Ascending aorta (tissue), 2 donors: Measurements from ENCODE around the gene TRABD. TPM values are rescaled to one million over a fixed set of nuclear protein-coding genes. Genes with fewer than 3 reads are reported as not detected.

ENCODE experiments used
- DNase-seq, 2 donors: peaks; one replicate each; pipeline ENCODE4 v3.0.0-alpha.2; 2019; ENCODE audit warnings: low spot score in 2 of 2
- H3K27ac ChIP-seq, 2 donors: fragments of 200-600 bp; sonication (generic); one replicate each; pipeline ENCODE4 v1.5.1; 2016 to 2017; ENCODE audit warnings: mild to moderate bottlenecking in 1 of 2
- H3K27me3 ChIP-seq: fragments of 200-600 bp; sonication (generic); one replicate; pipeline ENCODE4 v1.5.1; 2017
- H3K36me3 ChIP-seq, 2 donors: fragments of 200-600 bp; sonication (generic); one replicate each; pipeline ENCODE4 v1.5.1; 2016
- H3K4me1 ChIP-seq, 2 donors: fragments of 200-600 bp; sonication (generic); one replicate each; pipeline ENCODE4 v1.5.1; 2016 to 2017; ENCODE audit warnings: mild to moderate bottlenecking in 1 of 2
- H3K4me3 ChIP-seq, 2 donors: fragments of 200-600 bp; sonication (generic); one replicate each; pipeline ENCODE4 v1.5.1; 2016 to 2017; ENCODE audit warnings: mild to moderate bottlenecking in 1 of 2
- H3K9me3 ChIP-seq, 2 donors: fragments of 200-600 bp; sonication (generic); one replicate each; pipeline ENCODE4 v1.5.1; 2016
- intact Hi-C: fragments of 100-400 bp; cut with DNase I; formaldehyde crosslinking; loops from one replicate; pipeline ENCODE4 v1.15.1; 2023
- total RNA-seq: library from RNA; depleted of rRNA; stranded (reverse); fragments of >200 nt; gene quantifications from one replicate; pipeline ENCODE4 v1.1.0, GENCODE V29; 2016
- TF ChIP-seq, protein P1 (sequence below), 3 experiments: fragments of 200-600 bp in 2 of 3; fragments of 450-650 bp in 1 of 3; sonication (generic) in 2 of 3; IDR thresholded peaks; one replicate each; pipeline ENCODE4 v1.5.1; 2016 to 2019; ENCODE audit warnings: antibody characterized with exemption in 3 of 3, mild to moderate bottlenecking in 1 of 3, moderate library complexity in 1 of 3

TRABD gene
- total RNA-seq, 1 donor from 2014 or later, result 91.4 TPM

GRCh38 chr22:50140615-50141014 lies 45.1 kb upstream of the TRABD start:
- H3K9me3 ChIP-seq, result no peaks in the 10 kb centered on the region
- H3K27ac ChIP-seq, result no peak overlapping the region
- no peak for DNase-seq
- no peaks in the 10 kb centered on the region for H3K36me3 ChIP-seq
- TF ChIP-seq, protein P1, sequence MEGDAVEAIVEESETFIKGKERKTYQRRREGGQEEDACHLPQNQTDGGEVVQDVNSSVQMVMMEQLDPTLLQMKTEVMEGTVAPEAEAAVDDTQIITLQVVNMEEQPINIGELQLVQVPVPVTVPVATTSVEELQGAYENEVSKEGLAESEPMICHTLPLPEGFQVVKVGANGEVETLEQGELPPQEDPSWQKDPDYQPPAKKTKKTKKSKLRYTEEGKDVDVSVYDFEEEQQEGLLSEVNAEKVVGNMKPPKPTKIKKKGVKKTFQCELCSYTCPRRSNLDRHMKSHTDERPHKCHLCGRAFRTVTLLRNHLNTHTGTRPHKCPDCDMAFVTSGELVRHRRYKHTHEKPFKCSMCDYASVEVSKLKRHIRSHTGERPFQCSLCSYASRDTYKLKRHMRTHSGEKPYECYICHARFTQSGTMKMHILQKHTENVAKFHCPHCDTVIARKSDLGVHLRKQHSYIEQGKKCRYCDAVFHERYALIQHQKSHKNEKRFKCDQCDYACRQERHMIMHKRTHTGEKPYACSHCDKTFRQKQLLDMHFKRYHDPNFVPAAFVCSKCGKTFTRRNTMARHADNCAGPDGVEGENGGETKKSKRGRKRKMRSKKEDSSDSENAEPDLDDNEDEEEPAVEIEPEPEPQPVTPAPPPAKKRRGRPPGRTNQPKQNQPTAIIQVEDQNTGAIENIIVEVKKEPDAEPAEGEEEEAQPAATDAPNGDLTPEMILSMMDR (IDR thresholded peaks at IDR 0.05), result no peak
- intact Hi-C loops, result no loop called here
- H3K4me3 ChIP-seq, result no peak overlapping the region
- H3K4me1 ChIP-seq, result peaks cover 0 to 3% of the 10 kb centered on the region in 2 donors
- no peaks in the 10 kb centered on the region for H3K27me3 ChIP-seq

DNA sequence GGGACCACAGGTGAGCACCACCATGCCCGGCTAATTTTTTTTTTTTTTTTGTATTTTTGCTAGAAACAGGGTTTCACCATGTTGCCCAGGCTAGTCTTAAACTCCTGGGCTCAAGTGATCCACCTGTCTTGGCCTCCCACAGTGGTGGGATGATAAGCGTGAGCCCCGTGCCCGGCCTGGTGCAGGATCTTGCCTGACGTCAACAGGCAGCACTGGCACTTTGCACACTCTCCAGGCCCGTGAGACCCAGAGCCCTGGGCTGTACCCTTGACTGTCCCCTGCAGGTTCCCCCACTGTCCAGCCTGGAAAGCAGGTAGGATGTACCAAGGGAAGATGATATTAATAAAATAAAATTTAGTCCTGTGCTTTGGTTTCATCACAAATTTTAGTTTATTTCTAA lies 44.3 kb upstream of the TRABD start:
- H3K4me3 ChIP-seq, result no peak overlapping the region
- TF ChIP-seq, protein P1 (IDR thresholded peaks at IDR 0.05), result no peak

DNA sequence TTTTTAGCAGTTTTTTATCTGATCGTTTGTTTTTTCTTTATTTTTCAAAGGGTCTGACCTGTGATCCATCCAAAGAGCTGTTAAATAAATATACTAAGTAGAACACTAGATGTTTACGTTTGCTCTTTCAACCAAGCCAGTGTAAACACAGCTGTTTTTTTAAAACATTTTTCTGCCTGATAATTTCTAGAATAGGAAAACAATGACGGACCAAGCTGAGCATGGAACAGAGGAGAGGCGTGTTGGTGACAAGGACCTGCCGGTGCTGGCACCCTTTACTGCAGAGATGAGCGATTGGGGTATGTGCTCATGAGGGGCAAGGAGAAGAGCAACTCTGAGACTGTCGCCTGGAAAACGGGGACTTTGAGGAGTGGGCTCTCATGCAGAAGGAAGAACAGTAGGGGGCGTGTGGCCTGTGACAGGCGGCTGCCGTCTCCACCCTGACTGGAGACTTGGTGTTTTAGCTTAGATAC lies 43.8 kb upstream of the TRABD start:
- no peaks in the 10 kb centered on the region for H3K36me3 ChIP-seq
- intact Hi-C loops, result no loop called here
- H3K4me3 ChIP-seq, result no peak overlapping the region
- H3K27ac ChIP-seq, result no peak overlapping the region
- no peak for DNase-seq
- no peaks in the 10 kb centered on the region for H3K27me3 ChIP-seq
- no peaks in the 10 kb centered on the region for H3K4me1 ChIP-seq
- no peaks in the 10 kb centered on the region for H3K9me3 ChIP-seq
- TF ChIP-seq, protein P1 (IDR thresholded peaks at IDR 0.05), result no peak

More for the DNA sequence above, 44.3 kb upstream of the TRABD start:
- Histone ChIP-seq H3K4me1 (peaks cover 0 to 2% of the 10 kb centered on the region in 2 donors), H3K27me3 (no peaks in the 10 kb centered on the region), H3K36me3 (no peaks in the 10 kb centered on the region), H3K9me3 (no peaks in the 10 kb centered on the region), H3K27ac (no peak overlapping the region)
- DNase-seq, result no peak
- intact Hi-C loops, result no loop called here

GRCh38 chr22:50143096-50143495 lies 42.6 kb upstream of the TRABD start:
- H3K4me1 ChIP-seq, result no peaks in the 10 kb centered on the region
- no peak overlapping the region for H3K4me3 ChIP-seq
- TF ChIP-seq, protein P1 (IDR thresholded peaks at IDR 0.05), result no peak
- intact Hi-C loops, result no loop called here
- no peak overlapping the region for H3K27ac ChIP-seq
- no peak for DNase-seq
- H3K9me3 ChIP-seq, result no peaks in the 10 kb centered on the region
- no peaks in the 10 kb centered on the region for H3K27me3 ChIP-seq
- H3K36me3 ChIP-seq, result no peaks in the 10 kb centered on the region

GRCh38 chr22:50144005-50144614 lies 41.6 kb upstream of the TRABD start:
- Histone ChIP-seq H3K9me3 (no peaks in the 10 kb centered on the region), H3K36me3 (no peaks in the 10 kb centered on the region), H3K4me1 (no peaks in the 10 kb centered on the region), H3K27me3 (no peaks in the 10 kb centered on the region), H3K4me3 (no peak overlapping the region), H3K27ac (no peak overlapping the region)
- intact Hi-C loops, result no loop called here
- no peak for DNase-seq
- TF ChIP-seq, protein P1 (IDR thresholded peaks at IDR 0.05), result no peak
